NCI-H446 (cell line): Measurements from ENCODE around the gene MS4A15.
"Not testable (repeated sequence)": the region's sequence is repeated elsewhere in the genome, so short reads cannot be mapped to it uniquely, and the experiment has no call there.

Experiments used
- DNase-seq, 2 experiments: peaks; one replicate each; lab custom pipeline; 2025; lab: John Stamatoyannopoulos, UW

The MS4A15 gene

GRCh38 chr11:60809249-60809648 lies 52.6 kb downstream of the MS4A15 start:
- no peak for DNase-seq

GRCh38 chr11:60809691-60810090 lies 53.0 kb downstream of the MS4A15 start:
- DNase-seq: no peak

GRCh38 chr11:60810151-60810550 lies 53.5 kb downstream of the MS4A15 start:
- DNase-seq: no peak

- DNase-seq: no peak
These were observed 53.9 kb downstream of the MS4A15 start for GRCh38 chr11:60810569-60810968.

GRCh38 chr11:60813324-60813723 lies 56.7 kb downstream of the MS4A15 start:
- no peak for DNase-seq

GRCh38 chr11:60814112-60814511 lies 57.4 kb downstream of the MS4A15 start:
- DNase-seq: no peak

GRCh38 chr11:60816590-60817157 lies 60.0 kb downstream of the MS4A15 start:
- no peak for DNase-seq

- no peak for DNase-seq
These were observed 61.4 kb downstream of the MS4A15 start for GRCh38 chr11:60818057-60818456.

GRCh38 chr11:60821827-60822599 lies 65.3 kb downstream of the MS4A15 start:
- peak in 1 of 2 experiments; percentile 54 for DNase-seq

GRCh38 chr11:60823745-60824306 lies 67.2 kb downstream of the MS4A15 start:
- DNase-seq: not testable (repeated sequence)

GRCh38 chr11:60825118-60825517 lies 68.5 kb downstream of the MS4A15 start:
- peak in 1 of 2 experiments; percentile 30 for DNase-seq

GRCh38 chr11:60825790-60826189 lies 69.1 kb downstream of the MS4A15 start:
- no peak for DNase-seq
